ENCODE results near the gene MRS2.
A peak's percentile ranks its signal among the peaks of the same experiment; 100 is the strongest.

- TF ChIP-seq CTCF (IDR thresholded peaks at IDR 0.05) (no peak), FOSL2 (IDR thresholded peaks at IDR 0.05) (no peak), FOSL2 (CRISPR knock-in tag; IDR thresholded peaks at IDR 0.05) (peak; percentile 55), RAD21 (conservative IDR thresholded peaks at IDR 0.05 in 1 of 2, IDR thresholded peaks at IDR 0.05 in 1 of 2) (no peak)
Observed at GRCh38 chr6:24382220-24382540, 20.6 kb upstream of the MRS2 start.

Measured in A549 (cell line).